HepG2 (cell line): ENCODE data around the gene CACNG5. TPM values are rescaled to one million over a fixed set of nuclear protein-coding genes. Genes with fewer than 3 reads are reported as not detected.

Experiments used
- ATAC-seq: fragments of 200-7000 bp; cut with Tn5 transposase; 3 replicates; pipeline ENCODE4 v1.9.1; 2020; ENCODE audit warnings: mild to moderate bottlenecking, moderate library complexity
- BruUV-seq: library from RNA; stranded (reverse); fragments of 400-500 nt; replicated peaks from 2 replicates; lab custom pipeline; 2021; lab: Mats Ljungman, UMichigan
- CTCF ChIA-PET: fragments of 300-600 bp; formaldehyde crosslinking; extraction: SDS; loops from one replicate; lab custom pipeline; 2021; ENCODE audit warnings: low total read pairs, inconsistent platforms, low intra/inter-chr PET ratio; lab: Yijun Ruan, JAX
- POLR2A ChIA-PET: fragments of 350-600 bp; sonication (Branson Sonifier 250); formaldehyde crosslinking; loops from one replicate; lab custom pipeline; 2020; ENCODE audit warnings: antibody characterized with exemption, inconsistent platforms; lab: Yijun Ruan, JAX
- DNase-seq: peaks from one replicate; pipeline ENCODE4 v3.0.0-alpha.2; 2015; ENCODE audit warnings: low spot score
- FAIRE-seq: peaks from 3 replicates; lab custom pipeline; 2011; peaks lifted over from hg19 to GRCh38; lab: Jason Lieb, UNC
- H2AFZ ChIP-seq: one replicate; pipeline ENCODE4 v1.6.1; 2011; ENCODE audit warnings: low read length, inconsistent platforms
- H3K27ac ChIP-seq: fragments of 300-600 bp; 3 replicates; pipeline ENCODE4 v1.8.0; 2011; ENCODE audit warnings: mixed run types, mild to moderate bottlenecking, mixed read lengths, low read length, inconsistent platforms; ENCODE audit not compliant: insufficient read depth; ENCODE audit errors: extremely low read length
- H3K27me3 ChIP-seq, 2 experiments: fragments of 200-600 bp in 1 of 2; 2 replicates in 1 of 2; 3 replicates in 1 of 2; pipeline versions ENCODE4 v1.6.0 to v1.8.0; 2011; ENCODE audit warnings: low read length in 2 of 2, mild to moderate bottlenecking in 2 of 2, moderate library complexity in 2 of 2, inconsistent platforms in 1 of 2; ENCODE audit not compliant: insufficient read depth in 2 of 2, control insufficient read depth in 1 of 2
- H3K36me3 ChIP-seq, 2 experiments: fragments of 200-600 bp in 1 of 2; replicated peaks in 1 of 2; 2 replicates in 1 of 2; 3 replicates in 1 of 2; pipeline versions ENCODE4 v1.5.1 to v1.8.0; 2011; ENCODE audit warnings: low read length in 2 of 2, inconsistent platforms in 1 of 2; ENCODE audit not compliant: insufficient read depth in 2 of 2, control insufficient read depth in 1 of 2
- H3K4me1 ChIP-seq: 2 replicates; pipeline ENCODE4 v1.5.1; 2012; ENCODE audit warnings: low read length, inconsistent platforms; ENCODE audit not compliant: insufficient read depth
- H3K4me2 ChIP-seq: 2 replicates; pipeline ENCODE4 v1.6.0; 2011; ENCODE audit warnings: low read depth, low read length, inconsistent platforms
- H3K4me3 ChIP-seq, 3 experiments: fragments of 200-600 bp in 1 of 3; sonication (generic), shearing (Covaris generic) in 1 of 3; replicated peaks in 1 of 3; 2 replicates each; pipeline ENCODE4 v1.5.1; 2011 to 2016; ENCODE audit warnings: low read length in 3 of 3, inconsistent platforms in 2 of 3, low read depth in 2 of 3, mild to moderate bottlenecking in 2 of 3, control low read depth in 1 of 3, mixed read lengths in 1 of 3; ENCODE audit not compliant: insufficient read depth in 1 of 3
- H3K79me2 ChIP-seq: one replicate; pipeline ENCODE4 v1.6.1; 2011; ENCODE audit warnings: low read length, inconsistent platforms; ENCODE audit not compliant: insufficient read depth
- H3K9ac ChIP-seq: 2 replicates; pipeline ENCODE4 v1.6.0; 2011; ENCODE audit warnings: mild to moderate bottlenecking, low read depth, low read length, inconsistent platforms; ENCODE audit not compliant: insufficient read depth
- H3K9me3 ChIP-seq: 2 replicates; pipeline ENCODE4 v1.5.1; 2012; ENCODE audit warnings: mild to moderate bottlenecking, low read length
- H4K20me1 ChIP-seq: 2 replicates; pipeline ENCODE4 v1.6.0; 2011; ENCODE audit warnings: inconsistent platforms, mild to moderate bottlenecking, low read length, moderate library complexity; ENCODE audit not compliant: insufficient read depth
- DR1 ChIP-seq: sonication (generic); formaldehyde crosslinking; IDR thresholded peaks from 2 replicates; pipeline ENCODE4 v1.8.0; 2021; ENCODE audit warnings: mild to moderate bottlenecking, missing genetic modification reagents, inconsistent platforms
- ELF1 ChIP-seq: sonication (generic); formaldehyde crosslinking; IDR thresholded peaks from 2 replicates; pipeline ENCODE4 v1.4.0; 2020; ENCODE audit warnings: missing genetic modification reagents
- ETS1 ChIP-seq: sonication (generic); formaldehyde crosslinking; IDR thresholded peaks from 2 replicates; pipeline ENCODE4 v1.4.0; 2020; ENCODE audit warnings: missing genetic modification reagents
- MYC ChIP-seq: sonication (generic); formaldehyde crosslinking; IDR thresholded peaks from 2 replicates; pipeline ENCODE4 v1.9.0; 2021; ENCODE audit warnings: missing genetic modification reagents, borderline replicate concordance
- SP4 ChIP-seq: sonication (generic); formaldehyde crosslinking; IDR thresholded peaks from 2 replicates; pipeline ENCODE4 v1.8.1; 2023; ENCODE audit warnings: mild to moderate bottlenecking, missing genetic modification reagents
- SRSF1 ChIP-seq: fragments of 200-400 bp; formaldehyde crosslinking; optimal IDR thresholded peaks from 2 replicates; pipeline ENCODE3; 2017; ENCODE audit warnings: mild to moderate bottlenecking, low read depth, low read length, moderate library complexity
- TAF1 ChIP-seq: sonication (generic); formaldehyde crosslinking; IDR thresholded peaks from 2 replicates; pipeline ENCODE4 v1.4.0; 2020; ENCODE audit warnings: missing genetic modification reagents
- ZBTB7B ChIP-seq: sonication (generic); formaldehyde crosslinking; IDR thresholded peaks from 2 replicates; pipeline ENCODE4 v1.4.0; 2020; ENCODE audit warnings: missing genetic modification reagents
- ZMYM3 ChIP-seq: sonication (generic); formaldehyde crosslinking; IDR thresholded peaks from 2 replicates; pipeline ENCODE4 v1.5.1; 2020; ENCODE audit warnings: mild to moderate bottlenecking, missing genetic modification reagents
- ZNF138 ChIP-seq: sonication (generic); formaldehyde crosslinking; IDR thresholded peaks from 2 replicates; pipeline ENCODE4 v1.5.0; 2020; ENCODE audit warnings: mild to moderate bottlenecking, low read depth, missing genetic modification reagents
- ZNF253 ChIP-seq: sonication (generic); formaldehyde crosslinking; IDR thresholded peaks from 2 replicates; pipeline ENCODE4 v1.8.0; 2022; ENCODE audit warnings: mild to moderate bottlenecking, missing genetic modification reagents, borderline replicate concordance
- ZNF33A ChIP-seq: sonication (generic); formaldehyde crosslinking; IDR thresholded peaks from 2 replicates; pipeline ENCODE4 v1.5.1; 2020; ENCODE audit warnings: missing genetic modification reagents, mild to moderate bottlenecking, moderate library complexity, borderline replicate concordance
- ZNF484 ChIP-seq: sonication (generic); formaldehyde crosslinking; IDR thresholded peaks from 2 replicates; pipeline ENCODE4 v1.5.1; 2020; ENCODE audit warnings: mild to moderate bottlenecking, low read depth, missing genetic modification reagents, borderline replicate concordance
- ZNF83 ChIP-seq: sonication (generic); formaldehyde crosslinking; IDR thresholded peaks from 2 replicates; pipeline ENCODE4 v1.4.0; 2020; ENCODE audit warnings: missing genetic modification reagents, mild to moderate bottlenecking, borderline replicate concordance
- ZSCAN30 ChIP-seq: sonication (generic); formaldehyde crosslinking; IDR thresholded peaks from 2 replicates; pipeline ENCODE4 v1.5.0; 2020; ENCODE audit warnings: mild to moderate bottlenecking, missing genetic modification reagents
- WGBS: methylation state at CpG from one replicate; pipeline ENCODE4 v1.1.6; 2017; ENCODE audit warnings: low lambda C conversion rate; 5-methylcytosine and 5-hydroxymethylcytosine counted together
- in situ Hi-C: cut with HindIII; loops from 2 replicates; pipeline ENCODE4 v1.10.0; 2017; ENCODE audit warnings: low pct_unique_long_range_greater_than_20kb; ENCODE audit not compliant: extremely low pct_ligation_motif_present
- intact Hi-C: fragments of 100-400 bp; cut with micrococcal nuclease; formaldehyde crosslinking; loops from one replicate; pipeline ENCODE4 v1.10.0; 2022; ENCODE audit not compliant: unreplicated experiment
- polyA plus RNA-seq, 8 experiments: library from polyadenylated mRNA; depleted of rRNA in 3 of 8; stranded (reverse) in 7 of 8; unstranded in 1 of 8; fragments of >200 nt; fragmentation: Illumina TruSeq in 4 of 8; extraction: Trizol in 4 of 8; gene quantifications; 2 replicates each; pipeline versions ENCODE4 v1.2.1 to v1.2.3, GENCODE V29; 2011 to 2016; ENCODE audit warnings: low read depth in 4 of 8, missing spikeins in 1 of 8, mixed read lengths in 1 of 8; ENCODE audit not compliant: insufficient read depth in 1 of 8
- total RNA-seq, 5 experiments: library from RNA; depleted of rRNA; stranded (reverse); fragments of >200 nt; fragmentation: Illumina TruSeq; extraction: Trizol; gene quantifications; 2 replicates each; pipeline ENCODE4 v1.2.3, GENCODE V29; 2016; ENCODE audit warnings: low read depth in 1 of 5
- TF ChIP-seq, protein P1 (sequence below): sonication (generic); formaldehyde crosslinking; IDR thresholded peaks from 2 replicates; pipeline ENCODE4 v1.4.0; 2020; ENCODE audit warnings: missing genetic modification reagents
- TF ChIP-seq, protein P2 (sequence below): sonication (generic); formaldehyde crosslinking; IDR thresholded peaks from 2 replicates; pipeline ENCODE4 v1.5.0; 2020; ENCODE audit warnings: missing genetic modification reagents

The CACNG5 gene
- total and polyA plus RNA-seq, 2 of the 13 experiments (the other 11 are each of a cell fraction or from before 2014, with no cell fraction given): not detected

- Histone ChIP-seq H3K79me2 (no peaks in the 10 kb centered on the region), H3K36me3 (no peaks in the 10 kb centered on the region), H2AFZ (no peak overlapping the region), H4K20me1 (no peaks in the 10 kb centered on the region), H3K4me1 (no peaks in the 10 kb centered on the region), H3K27ac (no peak overlapping the region), H3K9me3 (no peaks in the 10 kb centered on the region)
- 0% methylated on average over 1 of the region's 1 CpG for WGBS
- in situ Hi-C loops (no loop called here), intact Hi-C loops (no loop called here)
- ATAC-seq: no peak
- no TSS peak for BruUV-seq
- no peak for FAIRE-seq
- TF ChIP-seq ZSCAN30: no peak
- TF ChIP-seq MYC (CRISPR knock-in tag): no peak
- TF ChIP-seq ZNF484 (CRISPR knock-in tag): no peak
- TF ChIP-seq, protein P1, sequence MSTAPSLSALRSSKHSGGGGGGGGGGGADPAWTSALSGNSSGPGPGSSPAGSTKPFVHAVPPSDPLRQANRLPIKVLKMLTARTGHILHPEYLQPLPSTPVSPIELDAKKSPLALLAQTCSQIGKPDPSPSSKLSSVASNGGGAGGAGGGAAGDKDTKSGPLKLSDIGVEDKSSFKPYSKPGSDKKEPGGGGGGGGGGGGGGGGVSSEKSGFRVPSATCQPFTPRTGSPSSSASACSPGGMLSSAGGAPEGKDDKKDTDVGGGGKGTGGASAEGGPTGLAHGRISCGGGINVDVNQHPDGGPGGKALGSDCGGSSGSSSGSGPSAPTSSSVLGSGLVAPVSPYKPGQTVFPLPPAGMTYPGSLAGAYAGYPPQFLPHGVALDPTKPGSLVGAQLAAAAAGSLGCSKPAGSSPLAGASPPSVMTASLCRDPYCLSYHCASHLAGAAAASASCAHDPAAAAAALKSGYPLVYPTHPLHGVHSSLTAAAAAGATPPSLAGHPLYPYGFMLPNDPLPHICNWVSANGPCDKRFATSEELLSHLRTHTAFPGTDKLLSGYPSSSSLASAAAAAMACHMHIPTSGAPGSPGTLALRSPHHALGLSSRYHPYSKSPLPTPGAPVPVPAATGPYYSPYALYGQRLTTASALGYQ: no peak
- no peak for TF ChIP-seq ZNF253 (CRISPR knock-in tag)
- no peak for TF ChIP-seq SRSF1
- no peak for TF ChIP-seq ZNF138 (CRISPR knock-in tag)
- TF ChIP-seq, protein P2, sequence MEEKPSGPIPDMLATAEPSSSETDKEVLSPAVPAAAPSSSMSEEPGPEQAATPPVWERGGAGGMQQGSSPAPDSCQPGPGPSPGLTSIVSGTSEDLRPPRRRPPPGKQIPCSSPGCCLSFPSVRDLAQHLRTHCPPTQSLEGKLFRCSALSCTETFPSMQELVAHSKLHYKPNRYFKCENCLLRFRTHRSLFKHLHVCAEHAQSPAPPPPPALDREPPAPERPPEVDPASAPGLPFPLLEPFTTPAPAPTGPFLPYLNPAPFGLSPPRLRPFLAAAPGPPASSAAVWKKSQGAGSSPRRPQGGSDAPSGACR: no peak
- no peak for TF ChIP-seq ZMYM3 (CRISPR knock-in tag)
- no peak for TF ChIP-seq ETS1 (CRISPR knock-in tag)
- no peak for TF ChIP-seq ZNF33A (CRISPR knock-in tag)
- TF ChIP-seq SP4 (CRISPR knock-in tag): no peak
- TF ChIP-seq ZNF83: no peak
- no peak for TF ChIP-seq DR1 (CRISPR knock-in tag)
- TF ChIP-seq ELF1: no peak
- TF ChIP-seq ZBTB7B (CRISPR knock-in tag): no peak
- no peak for TF ChIP-seq TAF1 (CRISPR knock-in tag)
- TF ChIP-seq, all 625 proteins: peak for 0
- no peak overlapping the region for H3K4me3 ChIP-seq
- no peak overlapping the region for H3K9ac ChIP-seq
- ChIA-PET POLR2A (no interaction called here), CTCF (no interaction called here)
- peaks cover 8 to 72% of the 10 kb centered on the region in 2 experiments for H3K27me3 ChIP-seq
- no peak for DNase-seq
- H3K4me2 ChIP-seq: no peak overlapping the region
These were observed 2.3 kb downstream of the CACNG5 start for GRCh38 chr17:66837226-66837625.
